CD4-positive, alpha-beta T cell (primary cell): Measurements from ENCODE around the gene SRPK2. TPM values are rescaled to one million over a fixed set of nuclear protein-coding genes. Genes with fewer than 3 reads are reported as not detected.

Source experiments
- ATAC-seq: fragments of 200-7000 bp; cut with Tn5 transposase; one replicate; pipeline ENCODE4 v1.10.0; 2022; ENCODE audit warnings: mild to moderate bottlenecking; ENCODE audit not compliant: poor library complexity
- CTCF ChIA-PET: fragments of 350-600 bp; sonication (Branson Sonifier 250); formaldehyde crosslinking; loops from one replicate; lab custom pipeline; 2021; ENCODE audit warnings: antibody characterized with exemption, inconsistent platforms; lab: Charles Lee
- POLR2A ChIA-PET: fragments of 350-600 bp; sonication (Branson Sonifier 250); formaldehyde crosslinking; loops from one replicate; lab custom pipeline; 2021; ENCODE audit warnings: antibody characterized with exemption, inconsistent platforms; lab: Charles Lee
- DNase-seq, 14 experiments: peaks; one replicate each; pipeline ENCODE4 v3.0.0-alpha.2; 2013 to 2020; ENCODE audit warnings: mixed read lengths in 2 of 14
- H3K27ac ChIP-seq, 2 donors: one replicate each; pipeline versions ENCODE4 v1.5.1 to v1.7.0; 2013; ENCODE audit warnings: low read length in 2 of 2, low read depth in 1 of 2, mild to moderate bottlenecking in 1 of 2
- H3K27me3 ChIP-seq, 2 experiments: 1 replicate in 1 of 2; 2 replicates in 1 of 2; pipeline versions ENCODE4 v1.6.1 to v1.7.0; 2013; ENCODE audit warnings: low read length in 2 of 2, control low read depth in 1 of 2, mild to moderate bottlenecking in 1 of 2, moderate library complexity in 1 of 2; ENCODE audit not compliant: insufficient read depth in 2 of 2, control insufficient read depth in 1 of 2
- H3K36me3 ChIP-seq: one replicate; pipeline ENCODE4 v1.6.1; 2013; ENCODE audit warnings: low read length, control low read depth; ENCODE audit not compliant: insufficient read depth
- H3K4me1 ChIP-seq: one replicate; pipeline ENCODE4 v1.6.1; 2013; ENCODE audit warnings: low read length, control low read depth; ENCODE audit not compliant: insufficient read depth
- H3K4me3 ChIP-seq: one replicate; pipeline ENCODE4 v1.5.1; 2013; ENCODE audit warnings: mild to moderate bottlenecking, low read length, moderate library complexity
- H3K9me3 ChIP-seq, 2 experiments: 1 replicate in 1 of 2; 2 replicates in 1 of 2; pipeline versions ENCODE4 v1.6.1 to v1.7.0; 2013; ENCODE audit warnings: low read length in 2 of 2, mild to moderate bottlenecking in 2 of 2, control low read depth in 1 of 2, moderate library complexity in 1 of 2; ENCODE audit not compliant: control insufficient read depth in 1 of 2, insufficient read depth in 1 of 2
- H3K27ac Mint-ChIP-seq: one replicate; pipeline ENCODE4 v1.8.0; 2020; ENCODE audit warnings: mixed read lengths
- H3K27me3 Mint-ChIP-seq: one replicate; pipeline ENCODE4 v1.8.0; 2021; ENCODE audit warnings: mixed read lengths
- H3K36me3 Mint-ChIP-seq: one replicate; pipeline ENCODE4 v1.8.0; 2021; ENCODE audit warnings: low read depth, mixed read lengths
- H3K4me1 Mint-ChIP-seq: one replicate; pipeline ENCODE4 v1.8.0; 2021; ENCODE audit warnings: low read depth, mixed read lengths
- H3K4me3 Mint-ChIP-seq: one replicate; pipeline ENCODE4 v1.8.0; 2020; ENCODE audit warnings: mild to moderate bottlenecking, mixed read lengths
- H3K9me3 Mint-ChIP-seq: one replicate; pipeline ENCODE4 v1.8.0; 2020; ENCODE audit warnings: mixed read lengths
- intact Hi-C, 2 experiments: fragments of 100-400 bp; cut with DNase I in 1 of 2; cut with micrococcal nuclease in 1 of 2; formaldehyde crosslinking; loops; one replicate each; pipeline versions ENCODE4 v1.15.1 to v1.9.0; 2023 to 2025; cut with DNase I, micrococcal nuclease
- total RNA-seq, 174 experiments: library from RNA in 2 of 174; stranded (reverse) in 2 of 174; gene quantifications; one replicate each; pipeline ENCODE4 v1.2.3 and lab custom pipeline; 2021 to 2026
- TF ChIP-seq, protein P1 (sequence below): fragments of 200-600 bp; IDR thresholded peaks from one replicate; pipeline ENCODE4 v1.8.0; 2022; ENCODE audit warnings: antibody characterized with exemption, mild to moderate bottlenecking

SRPK2 gene
- total RNA-seq, 2 experiments from 2014 or later, result 39.9 to 40.9 TPM

DNA sequence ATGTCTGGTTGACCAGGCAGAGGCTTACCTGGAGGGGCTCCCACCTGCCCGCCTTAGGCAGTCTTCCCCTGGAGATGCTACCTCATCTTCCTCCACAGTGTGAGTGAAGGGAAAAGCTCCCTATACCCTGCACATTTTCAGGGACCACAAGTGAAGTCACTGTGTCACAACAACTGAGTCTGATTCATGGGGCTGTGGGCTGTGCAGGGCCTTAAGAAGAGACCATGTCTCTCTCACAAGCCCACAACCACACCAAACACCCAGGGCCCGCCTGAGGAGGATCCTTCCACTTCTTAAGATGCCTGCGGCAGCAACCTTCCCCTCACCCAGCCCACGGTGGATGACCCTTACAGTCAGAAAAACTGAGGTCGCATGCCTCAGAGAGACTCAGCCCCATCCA, 256.4 kb downstream of the SRPK2 start:
- ChIA-PET CTCF (no interaction called here), POLR2A (no interaction called here)
- ATAC-seq (no peak), DNase-seq (no peak)
- Mint-ChIP-seq H3K36me3 (peaks cover 77% of the 10 kb centered on the region), H3K27ac (no peak overlapping the region), H3K4me3 (no peak overlapping the region), H3K27me3 (no peaks in the 10 kb centered on the region), H3K4me1 (peaks cover 20% of the 10 kb centered on the region), H3K9me3 (no peaks in the 10 kb centered on the region)
- H3K27ac ChIP-seq, result no peak overlapping the region
- H3K9me3 ChIP-seq, result no peaks in the 10 kb centered on the region
- TF ChIP-seq, protein P1, sequence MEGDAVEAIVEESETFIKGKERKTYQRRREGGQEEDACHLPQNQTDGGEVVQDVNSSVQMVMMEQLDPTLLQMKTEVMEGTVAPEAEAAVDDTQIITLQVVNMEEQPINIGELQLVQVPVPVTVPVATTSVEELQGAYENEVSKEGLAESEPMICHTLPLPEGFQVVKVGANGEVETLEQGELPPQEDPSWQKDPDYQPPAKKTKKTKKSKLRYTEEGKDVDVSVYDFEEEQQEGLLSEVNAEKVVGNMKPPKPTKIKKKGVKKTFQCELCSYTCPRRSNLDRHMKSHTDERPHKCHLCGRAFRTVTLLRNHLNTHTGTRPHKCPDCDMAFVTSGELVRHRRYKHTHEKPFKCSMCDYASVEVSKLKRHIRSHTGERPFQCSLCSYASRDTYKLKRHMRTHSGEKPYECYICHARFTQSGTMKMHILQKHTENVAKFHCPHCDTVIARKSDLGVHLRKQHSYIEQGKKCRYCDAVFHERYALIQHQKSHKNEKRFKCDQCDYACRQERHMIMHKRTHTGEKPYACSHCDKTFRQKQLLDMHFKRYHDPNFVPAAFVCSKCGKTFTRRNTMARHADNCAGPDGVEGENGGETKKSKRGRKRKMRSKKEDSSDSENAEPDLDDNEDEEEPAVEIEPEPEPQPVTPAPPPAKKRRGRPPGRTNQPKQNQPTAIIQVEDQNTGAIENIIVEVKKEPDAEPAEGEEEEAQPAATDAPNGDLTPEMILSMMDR, result no peak
- H3K4me1 ChIP-seq, result peaks cover 8% of the 10 kb centered on the region
- intact Hi-C loops, result no loop called here
- no peaks in the 10 kb centered on the region for H3K27me3 ChIP-seq
- H3K4me3 ChIP-seq, result no peak overlapping the region
- H3K36me3 ChIP-seq, result peaks cover 74% of the 10 kb centered on the region

DNA sequence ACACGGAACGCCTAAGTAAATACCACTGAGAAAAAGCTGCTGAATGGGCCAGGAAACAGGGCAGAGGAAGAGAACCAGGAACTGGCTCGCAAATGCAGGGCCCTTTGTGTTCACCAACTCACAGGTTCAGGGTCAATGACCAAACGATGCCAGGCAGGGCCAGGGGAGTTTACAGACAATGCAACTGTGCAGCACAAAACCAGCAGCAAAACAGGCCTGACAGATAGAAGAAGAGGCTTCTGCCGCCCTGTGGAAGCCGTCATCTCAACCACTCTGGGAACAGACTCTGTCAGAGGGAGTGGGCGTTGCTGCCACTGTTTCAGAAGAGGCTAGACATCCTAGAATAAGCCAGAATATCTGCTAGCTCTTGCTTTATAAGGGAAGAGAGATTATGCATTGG, 256.8 kb downstream of the SRPK2 start:
- Histone ChIP-seq H3K4me1 (peaks cover 8% of the 10 kb centered on the region), H3K9me3 (no peaks in the 10 kb centered on the region), H3K4me3 (no peak overlapping the region), H3K27ac (no peak overlapping the region), H3K36me3 (peaks cover 74% of the 10 kb centered on the region), H3K27me3 (no peaks in the 10 kb centered on the region)
- ATAC-seq (no peak), DNase-seq (no peak)
- POLR2A ChIA-PET, result no interaction called here
- Mint-ChIP-seq H3K4me1 (peaks cover 19% of the 10 kb centered on the region), H3K27me3 (no peaks in the 10 kb centered on the region), H3K36me3 (peaks cover 77% of the 10 kb centered on the region), H3K9me3 (no peaks in the 10 kb centered on the region), H3K4me3 (no peak overlapping the region), H3K27ac (no peak overlapping the region)
- TF ChIP-seq, protein P1, result no peak
- CTCF ChIA-PET, result no interaction called here
- intact Hi-C loops, result no loop called here

DNA sequence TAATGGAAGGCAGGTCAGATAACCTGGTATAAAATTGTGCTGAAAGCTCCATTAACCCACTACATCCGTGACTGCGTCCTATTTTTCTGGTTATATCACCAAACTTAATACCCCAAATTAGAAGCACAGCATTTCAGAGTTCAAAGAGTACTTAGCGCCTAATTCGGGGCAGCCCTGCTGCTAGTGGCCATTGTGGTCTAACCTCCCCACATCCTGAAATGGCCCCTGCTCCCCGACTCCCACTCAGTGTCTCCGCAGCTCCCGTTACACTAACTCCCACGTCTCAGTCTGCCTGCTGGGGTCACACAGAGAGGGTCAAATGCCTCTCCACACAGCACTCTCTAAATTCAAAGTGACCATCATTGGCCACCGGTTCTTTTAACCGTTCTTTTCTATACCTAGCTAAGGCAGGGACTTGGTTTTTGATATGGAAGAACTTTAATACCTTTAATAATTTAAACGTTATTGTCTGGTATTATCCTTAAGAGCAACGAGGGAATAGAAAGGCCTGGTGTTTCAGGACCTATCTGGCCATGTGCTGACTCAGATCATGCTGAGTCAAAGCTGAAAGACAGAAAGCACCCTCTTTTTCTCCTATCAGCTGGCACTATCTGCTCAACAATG, 257.6 kb downstream of the SRPK2 start:
- TF ChIP-seq, protein P1, result no peak
- peaks cover 8% of the 10 kb centered on the region for H3K4me1 ChIP-seq
- intact Hi-C loops, result no loop called here
- H3K4me3 Mint-ChIP-seq, result no peak overlapping the region
- DNase-seq (no peak), ATAC-seq (no peak)
- ChIA-PET CTCF (no interaction called here), POLR2A (interaction anchor here (1.4 kb wide), 1 partner anchor 12 kb away, joined by 4 read pairs; no protein-coding TSS in a partner anchor)
- no peaks in the 10 kb centered on the region for H3K27me3 ChIP-seq
- H3K36me3 ChIP-seq, result peaks cover 73% of the 10 kb centered on the region
- H3K27ac Mint-ChIP-seq, result no peak overlapping the region
- no peaks in the 10 kb centered on the region for H3K27me3 Mint-ChIP-seq
- H3K4me3 ChIP-seq, result no peak overlapping the region
- no peaks in the 10 kb centered on the region for H3K9me3 Mint-ChIP-seq
- no peaks in the 10 kb centered on the region for H3K9me3 ChIP-seq
- H3K27ac ChIP-seq, result no peak overlapping the region
- H3K36me3 Mint-ChIP-seq, result peaks cover 78% of the 10 kb centered on the region
- H3K4me1 Mint-ChIP-seq, result peaks cover 16% of the 10 kb centered on the region
